Left cardiac atrium (tissue), 4 donors: ENCODE results near the gene TNFAIP8. TPM values are rescaled to one million over a fixed set of nuclear protein-coding genes. Genes with fewer than 3 reads are reported as not detected.

Experiments
- ATAC-seq, 2 donors: fragments of 200-7000 bp; cut with Tn5 transposase; one replicate each; pipeline ENCODE4 v1.9.1; 2020; ENCODE audit warnings: mild to moderate bottlenecking in 2 of 2, moderate library complexity in 2 of 2
- DNase-seq: peaks from one replicate; pipeline ENCODE4 v3.0.0-alpha.2; 2020
- intact Hi-C, 2 donors: fragments of 100-400 bp; cut with DNase I; formaldehyde crosslinking; loops; one replicate each; pipeline versions ENCODE4 v1.14.1 to v1.15.1; 2022 to 2023
- total RNA-seq, 2 donors: library from RNA; stranded (reverse); fragmentation: NEBNext Ultra II Directional; extraction: Animal tissue kit (Norgen Biotek cat#: 25700); gene quantifications; one replicate each; pipeline ENCODE4 v1.2.1, GENCODE V29; 2021
- donor health status: DM: no; HTN: yes; CAD: no.
- donor health status: DM: no; HTN: yes; CAD: no; lungs with severe emphysema.
- donor health status: DM: yes; HTN: yes; CAD: no.
- donor health status: Dilated cardiomyopathy.

The TNFAIP8 gene
- total RNA-seq, 2 donors from 2014 or later: 4.7 to 8.6 TPM

- DNase-seq (no peak), ATAC-seq (no peak)
- intact Hi-C loops: no loop called here
These were observed 14.1 kb upstream of the TNFAIP8 start for GRCh38 chr5:119341452-119342349.

GRCh38 chr5:119342406-119342805 lies 13.4 kb upstream of the TNFAIP8 start:
- no peak for ATAC-seq
- DNase-seq: no peak
- intact Hi-C loops: no loop called here

GRCh38 chr5:119343052-119343451 lies 12.8 kb upstream of the TNFAIP8 start:
- intact Hi-C loops: no loop called here
- no peak for ATAC-seq
- no peak for DNase-seq

DNA sequence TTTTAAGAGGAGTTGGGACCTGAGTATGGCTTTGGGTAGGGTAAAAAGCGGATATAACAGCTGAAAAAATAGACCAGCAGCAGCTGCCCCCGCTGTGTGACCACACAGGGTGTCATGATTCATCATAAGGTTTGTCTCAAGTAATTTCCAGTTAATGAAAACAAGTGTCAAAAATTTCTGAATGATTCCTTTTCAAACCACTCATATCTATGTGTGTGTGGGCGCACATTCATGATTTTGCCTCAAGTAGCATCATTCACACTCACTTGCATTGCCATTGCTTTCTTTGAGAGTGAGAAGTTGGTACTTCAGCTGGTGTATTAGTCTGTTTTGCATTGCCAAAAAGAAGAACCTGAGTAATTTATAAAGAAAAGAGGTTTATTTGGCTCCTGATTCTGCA lies 12.1 kb upstream of the TNFAIP8 start:
- ATAC-seq (peak in 1 of 2 donors; percentile 23), DNase-seq (no peak)
- intact Hi-C loops: no loop called here

DNA sequence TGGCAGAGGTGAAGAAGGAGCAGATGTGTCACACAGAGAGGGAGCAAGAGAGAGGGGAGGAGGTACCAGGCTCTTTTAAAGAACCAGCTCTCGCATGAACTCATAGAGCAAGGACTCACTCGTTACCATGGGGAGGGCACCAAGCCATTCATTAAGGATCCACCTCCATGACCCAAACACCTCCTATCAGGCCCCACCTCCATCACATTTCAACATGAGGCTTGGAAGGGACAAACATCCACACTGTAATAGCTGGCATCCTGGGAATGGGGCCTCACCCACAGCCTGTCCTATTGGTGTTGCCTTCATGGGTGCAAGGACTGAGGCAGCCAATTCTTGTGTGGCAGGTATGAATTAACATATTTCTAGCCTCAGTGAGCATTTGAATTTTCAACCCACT lies 11.6 kb upstream of the TNFAIP8 start:
- no peak for ATAC-seq
- intact Hi-C loops: no loop called here
- DNase-seq: no peak

GRCh38 chr5:119345861-119346260 lies 10.0 kb upstream of the TNFAIP8 start:
- no peak for DNase-seq
- ATAC-seq: peak in 1 of 2 donors; percentile 17
- intact Hi-C loops: no loop called here

DNA sequence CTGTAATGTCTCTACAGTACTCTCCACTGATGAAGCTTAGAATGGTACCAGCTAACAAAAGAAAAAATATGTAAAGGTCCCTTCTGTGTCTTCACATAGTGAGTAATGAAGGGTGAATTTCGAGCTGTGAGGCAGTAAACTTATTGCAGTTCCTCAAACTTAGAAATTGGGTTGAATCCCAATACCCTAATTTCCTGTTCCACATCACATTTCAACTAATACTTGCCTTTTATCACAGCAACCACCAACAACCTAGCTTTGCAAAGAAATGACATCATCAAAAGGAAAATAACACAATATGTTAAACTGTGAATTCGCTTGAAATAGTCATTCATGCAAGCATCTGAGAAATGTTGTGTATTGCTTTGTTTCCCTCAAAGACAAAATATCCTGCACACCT lies 9.4 kb upstream of the TNFAIP8 start:
- ATAC-seq (no peak), DNase-seq (no peak)
- intact Hi-C loops: no loop called here

DNA sequence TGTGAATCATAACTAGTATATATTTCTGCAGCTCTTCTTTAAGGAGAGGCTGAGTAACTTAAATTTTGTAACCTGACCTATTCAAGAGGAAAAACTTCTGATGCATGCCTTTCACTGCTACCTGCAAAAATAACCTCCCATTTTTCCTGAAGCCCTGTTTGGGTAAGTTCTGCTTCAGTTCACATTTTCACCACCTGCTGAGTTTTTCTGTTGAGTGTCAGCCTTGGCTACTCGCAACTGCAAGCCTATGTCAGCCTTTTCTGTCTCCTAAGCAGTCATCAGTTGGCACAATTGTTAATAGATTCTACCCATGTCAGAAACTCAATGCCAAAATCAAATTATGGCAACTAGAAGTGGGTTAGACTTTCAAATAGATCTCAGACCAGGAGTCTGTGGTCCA lies 8.2 kb upstream of the TNFAIP8 start:
- DNase-seq (no peak), ATAC-seq (no peak)
- intact Hi-C loops: no loop called here

- no peak for DNase-seq
- no peak for ATAC-seq
- intact Hi-C loops: no loop called here
These were observed 7.8 kb upstream of the TNFAIP8 start for GRCh38 chr5:119347991-119348390.

DNA sequence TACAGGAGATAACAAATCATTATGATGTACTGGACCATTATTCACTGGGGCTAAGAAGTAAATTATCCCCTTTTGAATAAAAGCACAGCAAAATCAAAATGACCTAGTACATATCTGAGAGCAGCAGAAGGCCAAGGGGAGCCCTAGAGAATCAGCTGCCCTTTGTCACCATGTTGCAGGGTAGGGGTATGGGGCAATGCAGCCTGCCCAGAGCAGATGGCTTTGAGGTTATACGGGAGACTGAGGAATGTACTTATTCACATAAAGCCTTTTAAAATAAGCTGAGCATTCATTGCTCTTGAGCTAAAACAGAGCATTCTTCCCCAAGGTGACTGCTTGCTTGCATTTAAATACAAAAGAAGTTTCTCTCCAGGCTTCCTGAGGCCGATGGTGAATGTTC lies 2.6 kb upstream of the TNFAIP8 start:
- ATAC-seq (no peak), DNase-seq (no peak)
- intact Hi-C loops: no loop called here

- no peak for ATAC-seq
- DNase-seq: no peak
- intact Hi-C loops: no loop called here
These were observed 2.0 kb upstream of the TNFAIP8 start for GRCh38 chr5:119353686-119354366.

DNA sequence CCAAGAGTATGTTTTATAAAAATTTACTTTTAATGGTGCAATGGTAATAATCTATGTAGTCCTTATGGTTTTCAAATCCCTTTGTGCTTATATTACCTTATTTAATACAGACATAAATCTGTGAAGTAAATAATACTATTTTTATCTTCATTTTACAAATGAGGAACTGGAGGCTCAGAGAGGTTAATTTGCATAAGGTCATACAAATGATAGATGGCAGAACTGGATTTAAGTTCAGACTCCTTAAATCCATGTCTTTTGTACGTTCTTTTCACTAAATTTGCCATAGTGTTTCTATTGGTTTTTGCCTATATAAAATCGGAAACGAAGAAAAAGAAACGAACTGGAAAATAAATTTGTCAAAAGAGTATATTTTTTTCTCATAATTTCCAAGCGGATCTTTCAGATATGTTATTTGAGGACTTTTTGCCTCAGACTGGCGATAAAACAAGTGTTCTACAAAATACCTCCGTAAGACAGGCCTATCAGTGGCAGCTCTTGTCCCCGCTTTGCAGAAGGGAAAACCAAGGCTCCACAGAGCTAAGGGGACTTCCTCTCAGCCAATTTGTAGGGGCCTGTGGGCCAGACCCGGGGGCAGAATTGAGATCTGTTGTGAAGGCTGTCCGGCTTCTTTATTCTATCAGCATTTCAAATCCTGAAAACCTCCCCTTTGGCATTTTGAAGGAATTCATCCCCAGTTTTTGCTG lies 1.1 kb upstream of the TNFAIP8 start:
- ATAC-seq (no peak), DNase-seq (no peak)
- intact Hi-C loops: no loop called here

DNA sequence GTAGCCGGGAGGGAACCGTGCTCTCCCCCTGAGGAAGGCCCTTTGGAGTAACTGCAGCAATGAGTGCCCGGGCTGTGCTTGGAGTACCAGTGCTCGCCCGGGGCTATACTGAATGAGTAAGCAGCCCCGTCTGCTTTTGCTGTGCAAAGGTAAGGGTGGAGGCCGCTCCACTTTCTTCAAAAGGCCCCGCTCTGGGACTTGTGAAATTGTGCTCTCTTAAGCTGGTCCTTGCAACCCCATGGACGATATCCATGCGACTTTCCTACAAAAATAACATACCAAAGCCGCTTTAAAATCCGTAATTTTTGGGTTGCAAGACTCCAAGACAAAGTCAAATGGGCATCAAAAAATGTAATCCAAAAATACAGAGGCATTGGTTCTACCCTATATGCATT lies 578 bp upstream of the TNFAIP8 start:
- intact Hi-C loops: no loop called here
- DNase-seq (peak; percentile 32), ATAC-seq (no peak)

- peak; percentile 12 to 15 for ATAC-seq
- intact Hi-C loops: no loop called here
These were observed 881 bp downstream of the TNFAIP8 start for GRCh38 chr5:119356612-119357188.

DNA sequence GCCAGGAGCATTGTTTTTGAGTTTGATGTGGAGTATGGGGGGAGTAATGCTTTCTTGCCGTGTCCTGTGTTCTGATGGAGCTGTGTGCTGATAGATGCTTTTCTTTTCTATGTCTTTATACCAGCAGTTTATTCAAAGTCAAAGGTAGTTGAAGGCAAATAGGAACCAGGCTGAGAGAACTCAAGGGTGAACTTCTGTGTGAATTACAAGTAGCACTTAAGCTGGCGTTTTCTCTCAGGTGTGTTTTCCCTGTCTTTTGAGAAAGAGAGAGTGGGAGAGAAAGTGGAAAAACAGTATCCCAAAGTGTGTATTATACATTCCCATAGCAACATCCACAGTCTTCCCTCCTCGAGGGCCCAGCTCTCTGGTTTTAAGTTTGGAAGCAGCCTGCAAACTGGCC lies 1.5 kb downstream of the TNFAIP8 start:
- DNase-seq: no peak
- no peak for ATAC-seq
- intact Hi-C loops: no loop called here

More at GRCh38 chr5:119356612-119357188, 881 bp downstream of the TNFAIP8 start:
- DNase-seq: no peak

DNA sequence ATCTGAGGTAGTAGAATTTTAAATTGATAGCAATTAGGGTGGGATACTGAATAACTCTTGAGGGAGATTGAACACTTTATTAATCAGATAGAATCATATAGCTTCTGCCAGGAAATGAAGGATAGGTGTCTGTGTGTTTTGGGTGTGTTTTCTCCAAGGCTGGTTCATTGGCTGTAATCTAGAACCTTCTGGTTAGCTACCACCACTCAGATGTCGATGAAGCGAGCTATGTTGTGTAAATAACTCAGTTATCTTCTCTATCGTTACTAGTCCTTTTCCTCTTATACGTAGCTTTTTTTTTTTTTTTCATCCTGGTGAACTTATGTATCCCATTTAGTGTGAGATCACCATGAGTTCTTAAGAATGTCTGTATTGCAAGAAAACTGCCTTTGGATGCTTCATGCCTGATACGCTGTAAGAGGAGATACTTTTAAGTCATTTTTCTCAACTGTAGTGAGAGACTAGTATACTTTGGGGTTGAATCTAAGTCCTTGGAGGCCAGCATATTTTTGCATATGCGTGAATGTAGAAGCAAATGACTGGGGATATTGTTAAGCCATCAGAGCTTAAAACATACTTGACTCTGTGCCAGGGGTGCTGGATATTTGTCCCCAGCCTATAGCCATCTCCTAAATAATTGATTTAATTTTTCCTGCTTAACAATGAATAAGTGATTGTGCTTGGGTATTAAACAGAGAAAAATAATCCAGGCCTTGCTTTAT lies 2.1 kb downstream of the TNFAIP8 start:
- no peak for ATAC-seq

DNA sequence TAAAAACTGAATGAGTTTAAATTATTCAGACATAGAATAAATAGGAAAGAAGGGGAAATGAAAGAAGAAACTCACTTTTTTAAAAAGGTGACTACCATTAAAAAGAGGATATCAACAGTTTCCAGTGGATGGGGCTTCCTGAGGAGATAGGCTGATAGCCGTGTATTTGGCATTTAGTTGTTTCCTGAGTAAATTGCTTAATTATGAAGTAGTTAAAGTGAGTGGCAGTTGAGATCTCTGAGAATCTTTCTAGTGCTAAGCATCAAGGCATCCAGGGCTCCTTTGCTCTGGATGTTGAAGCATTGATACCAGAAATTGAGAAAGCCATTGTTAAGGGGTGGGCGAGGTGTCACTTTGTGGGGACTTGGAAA lies 2.7 kb downstream of the TNFAIP8 start:
- DNase-seq (no peak), ATAC-seq (no peak)
- intact Hi-C loops: no loop called here

More for the DNA sequence above, 2.1 kb downstream of the TNFAIP8 start:
- DNase-seq: no peak
- intact Hi-C loops: no loop called here

DNA sequence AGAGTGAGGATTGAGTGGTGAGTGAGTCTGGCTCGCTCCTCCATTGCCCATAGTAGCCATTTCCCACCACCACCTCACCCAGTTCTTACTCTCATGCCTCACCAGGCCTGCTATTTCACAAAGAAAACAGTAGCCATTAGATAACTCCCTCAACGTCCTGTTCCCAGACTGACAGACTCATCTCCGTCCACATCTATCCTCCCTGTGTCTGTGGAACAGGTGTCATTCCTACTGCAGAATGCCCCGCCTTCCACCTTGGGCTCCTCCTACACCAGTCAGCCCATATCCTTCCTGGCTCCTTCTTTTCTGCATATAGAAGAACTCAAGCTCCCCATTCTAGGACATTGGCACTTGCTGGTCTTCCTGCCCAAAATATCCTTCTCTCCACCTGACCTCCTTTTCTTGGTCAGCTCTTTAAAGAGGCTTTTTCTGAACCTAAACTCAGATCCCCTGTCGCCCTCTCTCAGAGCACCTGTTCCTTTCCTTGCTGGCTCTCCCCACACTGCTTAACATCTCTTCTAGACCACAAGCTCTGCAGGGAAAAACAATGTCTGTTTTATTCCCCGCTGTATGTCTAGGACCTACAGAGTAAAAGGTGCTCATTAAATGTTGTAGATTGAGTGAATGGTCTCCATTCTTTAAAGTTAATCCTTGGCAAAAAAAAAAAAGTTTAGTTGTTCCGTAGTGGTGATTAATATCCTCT lies 3.2 kb downstream of the TNFAIP8 start:
- DNase-seq (no peak), ATAC-seq (no peak)
- intact Hi-C loops: no loop called here
